Mucosa of stomach (tissue), 1 donor: Measurements from ENCODE around the gene COL24A1.
"Not testable (repeated sequence)": the region's sequence is repeated elsewhere in the genome, so short reads cannot be mapped to it uniquely, and the experiment has no call there.

Experiments used
- H3K27me3 ChIP-seq: one replicate; pipeline ENCODE4 v1.7.0; 2013; ENCODE audit warnings: mild to moderate bottlenecking, low read length; ENCODE audit not compliant: control insufficient read depth, insufficient read depth
- H3K36me3 ChIP-seq: one replicate; pipeline ENCODE4 v1.7.0; 2013; ENCODE audit warnings: low read length; ENCODE audit not compliant: control insufficient read depth, insufficient read depth
- H3K4me1 ChIP-seq: one replicate; pipeline ENCODE4 v1.7.0; 2013; ENCODE audit warnings: mild to moderate bottlenecking, low read length; ENCODE audit not compliant: control insufficient read depth, insufficient read depth
- H3K4me3 ChIP-seq: one replicate; pipeline ENCODE4 v1.7.0; 2013; ENCODE audit warnings: low read length
- H3K9ac ChIP-seq: one replicate; pipeline ENCODE4 v1.7.0; 2013; ENCODE audit warnings: mild to moderate bottlenecking, low read length, moderate library complexity
- H3K9me3 ChIP-seq: one replicate; pipeline ENCODE4 v1.7.0; 2013; ENCODE audit warnings: mild to moderate bottlenecking, low read length, moderate library complexity; ENCODE audit not compliant: control insufficient read depth
- donor health status: Pancreatic carcinoma.

COL24A1 gene

DNA sequence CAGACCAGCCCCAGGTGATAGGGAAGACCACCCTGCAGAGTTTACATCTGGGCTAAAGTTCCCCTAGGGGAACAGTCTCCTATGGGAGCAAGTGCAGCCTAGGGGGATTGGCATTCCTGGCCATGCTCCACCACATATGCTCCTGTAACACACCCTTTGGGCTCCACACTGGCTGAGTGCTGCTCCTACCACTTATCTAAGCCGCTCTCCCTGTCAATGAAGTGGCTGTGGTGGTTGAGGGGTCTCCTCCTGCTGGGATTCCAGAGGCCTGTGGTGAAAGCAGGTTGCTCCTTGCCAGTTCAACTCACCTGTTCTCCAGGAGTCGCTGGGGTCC is 51.1 kb downstream of the COL24A1 start:
- no peaks in the 10 kb centered on the region for H3K4me1 ChIP-seq
- H3K27me3 ChIP-seq = no peaks in the 10 kb centered on the region
- H3K4me3 ChIP-seq = no peak overlapping the region
- no peaks in the 10 kb centered on the region for H3K9me3 ChIP-seq
- H3K9ac ChIP-seq = no peak overlapping the region
- no peaks in the 10 kb centered on the region for H3K36me3 ChIP-seq

DNA sequence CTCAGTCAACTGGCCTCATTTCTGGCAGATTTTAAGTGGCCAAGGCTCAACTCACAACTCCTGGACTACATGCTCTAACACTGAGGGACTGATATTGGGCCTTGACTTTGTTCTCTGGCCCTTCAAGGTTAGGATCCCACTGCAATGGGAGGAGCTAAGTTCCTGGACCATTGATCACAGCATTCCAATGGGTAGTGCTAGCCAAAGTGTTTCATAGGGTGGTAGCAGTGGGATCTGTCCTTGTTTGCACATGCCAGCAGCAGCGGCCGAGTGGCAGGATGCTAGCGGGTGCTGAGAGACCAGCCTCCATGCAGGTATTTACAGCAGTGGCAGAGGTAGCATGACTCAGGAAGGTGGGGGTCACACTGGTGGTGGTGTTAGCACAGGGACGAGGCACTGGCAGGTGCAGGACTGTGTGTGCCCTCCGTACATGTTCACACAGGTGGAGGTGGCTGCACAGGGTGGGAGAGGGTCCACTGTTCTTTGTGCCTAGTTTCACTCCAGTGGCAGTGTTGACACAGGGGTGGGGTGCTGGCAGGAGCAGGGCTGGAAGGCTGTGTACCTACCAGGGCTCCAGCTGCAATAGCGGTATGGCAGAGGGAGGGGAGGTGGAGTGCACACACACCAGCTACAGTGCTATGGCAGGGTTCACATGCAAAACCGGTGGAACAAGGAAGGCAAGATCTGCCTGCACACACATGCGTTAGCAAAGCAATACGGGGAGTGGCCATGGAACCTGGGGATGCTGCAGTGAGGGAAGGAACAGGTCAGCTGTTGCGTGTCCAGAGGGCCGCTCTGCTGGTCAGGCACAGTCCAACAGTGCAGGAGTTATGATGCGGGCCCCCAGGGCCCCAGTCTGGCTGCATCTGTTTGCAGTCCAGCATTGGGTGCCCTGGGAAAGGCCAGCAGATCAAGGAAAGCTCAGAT is 51.7 kb downstream of the COL24A1 start:
- H3K4me3 ChIP-seq = no peak overlapping the region
- H3K9ac ChIP-seq = no peak overlapping the region
- no peaks in the 10 kb centered on the region for H3K27me3 ChIP-seq
- no peaks in the 10 kb centered on the region for H3K9me3 ChIP-seq
- no peaks in the 10 kb centered on the region for H3K4me1 ChIP-seq
- no peaks in the 10 kb centered on the region for H3K36me3 ChIP-seq

DNA sequence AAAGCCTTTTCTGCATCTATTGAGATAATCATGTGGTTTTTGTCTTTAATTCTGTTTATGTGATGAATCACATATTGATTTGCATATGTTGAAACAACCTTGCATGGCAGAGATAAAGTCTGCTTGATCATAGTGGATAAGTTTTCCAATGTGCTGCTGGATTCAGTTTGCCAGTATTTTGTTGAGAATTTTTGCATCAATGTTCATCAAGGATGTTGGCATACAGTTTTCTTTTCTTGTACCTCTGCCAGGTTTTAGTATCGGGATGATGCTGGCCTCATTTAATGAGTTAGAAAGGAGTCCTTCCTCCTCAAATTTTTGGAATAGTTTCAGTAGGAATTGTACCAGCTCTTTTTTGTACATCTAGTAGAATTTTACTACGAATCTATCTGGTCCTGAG is 55.0 kb downstream of the COL24A1 start:
- no peak overlapping the region for H3K4me3 ChIP-seq
- H3K4me1 ChIP-seq = no peaks in the 10 kb centered on the region
- no peak overlapping the region for H3K9ac ChIP-seq
- no peaks in the 10 kb centered on the region for H3K27me3 ChIP-seq
- no peaks in the 10 kb centered on the region for H3K9me3 ChIP-seq
- no peaks in the 10 kb centered on the region for H3K36me3 ChIP-seq

GRCh38 chr1:86100401-86100800 is 56.2 kb downstream of the COL24A1 start:
- no peaks in the 10 kb centered on the region for H3K9me3 ChIP-seq
- no peaks in the 10 kb centered on the region for H3K4me1 ChIP-seq
- H3K36me3 ChIP-seq = no peaks in the 10 kb centered on the region
- H3K27me3 ChIP-seq = no peaks in the 10 kb centered on the region
- H3K4me3 ChIP-seq = no peak overlapping the region
- no peak overlapping the region for H3K9ac ChIP-seq

- no peaks in the 10 kb centered on the region for H3K36me3 ChIP-seq
- H3K9me3 ChIP-seq = no peaks in the 10 kb centered on the region
- no peaks in the 10 kb centered on the region for H3K27me3 ChIP-seq
- H3K4me1 ChIP-seq = no peaks in the 10 kb centered on the region
- H3K4me3 ChIP-seq = no peak overlapping the region
- no peak overlapping the region for H3K9ac ChIP-seq
These were observed 66.8 kb downstream of the COL24A1 start for GRCh38 chr1:86089765-86090164.

- no peak overlapping the region for H3K9ac ChIP-seq
- H3K4me3 ChIP-seq = no peak overlapping the region
These were observed 70.7 kb downstream of the COL24A1 start for GRCh38 chr1:86085741-86086409.

GRCh38 chr1:86084998-86085397 is 71.6 kb downstream of the COL24A1 start:
- no peak overlapping the region for H3K4me3 ChIP-seq
- H3K9me3 ChIP-seq = no peaks in the 10 kb centered on the region
- H3K9ac ChIP-seq = no peak overlapping the region
- H3K36me3 ChIP-seq = no peaks in the 10 kb centered on the region
- H3K27me3 ChIP-seq = no peaks in the 10 kb centered on the region
- H3K4me1 ChIP-seq = no peaks in the 10 kb centered on the region

More at GRCh38 chr1:86085741-86086409, 70.7 kb downstream of the COL24A1 start:
- no peaks in the 10 kb centered on the region for H3K27me3 ChIP-seq
- H3K36me3 ChIP-seq = no peaks in the 10 kb centered on the region
- H3K9me3 ChIP-seq = no peaks in the 10 kb centered on the region
- H3K4me1 ChIP-seq = no peaks in the 10 kb centered on the region

GRCh38 chr1:86082183-86082582 is 74.4 kb downstream of the COL24A1 start:
- no peak overlapping the region for H3K4me3 ChIP-seq
- no peaks in the 10 kb centered on the region for H3K36me3 ChIP-seq
- no peaks in the 10 kb centered on the region for H3K27me3 ChIP-seq
- H3K4me1 ChIP-seq = no peaks in the 10 kb centered on the region
- no peaks in the 10 kb centered on the region for H3K9me3 ChIP-seq
- H3K9ac ChIP-seq = no peak overlapping the region

GRCh38 chr1:86072474-86072873 is 84.1 kb downstream of the COL24A1 start:
- not testable (repeated sequence) for H3K9ac ChIP-seq

DNA sequence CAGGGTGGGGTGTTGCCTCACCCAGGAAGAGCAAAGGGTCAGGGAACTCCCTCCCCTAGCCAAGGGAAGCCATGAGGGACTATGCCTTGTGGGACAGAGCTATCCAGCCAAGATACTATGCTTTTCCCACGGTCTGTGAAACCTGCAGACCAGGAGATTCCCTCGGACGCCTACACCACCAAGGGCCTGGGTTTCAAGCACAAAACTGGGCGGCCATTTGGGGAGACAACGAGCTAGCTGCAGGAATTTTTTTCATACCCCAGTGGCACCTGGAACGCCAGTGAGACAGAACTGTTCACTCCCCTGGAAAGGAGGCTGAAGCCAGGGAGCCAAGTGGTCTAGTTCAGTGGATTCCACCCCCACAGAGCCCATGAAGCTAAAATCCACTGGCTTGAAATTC is 84.7 kb downstream of the COL24A1 start:
- not testable (repeated sequence) for H3K4me1 ChIP-seq, H3K9ac ChIP-seq, H3K36me3 ChIP-seq, H3K9me3 ChIP-seq, H3K27me3 ChIP-seq, H3K4me3 ChIP-seq

More at GRCh38 chr1:86072474-86072873, 84.1 kb downstream of the COL24A1 start:
- not testable (repeated sequence) for H3K4me1 ChIP-seq, H3K36me3 ChIP-seq, H3K4me3 ChIP-seq, H3K9me3 ChIP-seq, H3K27me3 ChIP-seq

DNA sequence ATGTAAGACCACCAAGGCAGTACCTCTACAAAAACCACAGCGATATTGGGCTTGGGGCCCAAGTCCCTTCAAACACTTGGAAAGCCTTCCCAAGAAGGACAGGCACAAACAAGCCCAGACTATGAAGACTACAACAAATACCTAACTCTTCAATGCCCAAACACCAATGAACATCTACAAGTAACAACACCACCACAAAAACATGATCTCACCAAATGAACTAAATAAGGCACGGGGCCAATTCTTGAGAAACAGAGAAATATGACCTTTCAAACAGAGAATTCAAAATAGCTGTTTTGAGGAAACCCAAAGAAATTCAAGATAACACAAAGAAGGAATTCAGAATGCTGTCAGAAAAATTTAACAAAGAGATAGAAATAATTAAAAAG is 86.8 kb downstream of the COL24A1 start:
- Histone ChIP-seq H3K4me1 (no peaks in the 10 kb centered on the region), H3K9me3 (no peaks in the 10 kb centered on the region), H3K4me3 (no peak overlapping the region), H3K27me3 (no peaks in the 10 kb centered on the region), H3K9ac (no peak overlapping the region), H3K36me3 (no peaks in the 10 kb centered on the region)

DNA sequence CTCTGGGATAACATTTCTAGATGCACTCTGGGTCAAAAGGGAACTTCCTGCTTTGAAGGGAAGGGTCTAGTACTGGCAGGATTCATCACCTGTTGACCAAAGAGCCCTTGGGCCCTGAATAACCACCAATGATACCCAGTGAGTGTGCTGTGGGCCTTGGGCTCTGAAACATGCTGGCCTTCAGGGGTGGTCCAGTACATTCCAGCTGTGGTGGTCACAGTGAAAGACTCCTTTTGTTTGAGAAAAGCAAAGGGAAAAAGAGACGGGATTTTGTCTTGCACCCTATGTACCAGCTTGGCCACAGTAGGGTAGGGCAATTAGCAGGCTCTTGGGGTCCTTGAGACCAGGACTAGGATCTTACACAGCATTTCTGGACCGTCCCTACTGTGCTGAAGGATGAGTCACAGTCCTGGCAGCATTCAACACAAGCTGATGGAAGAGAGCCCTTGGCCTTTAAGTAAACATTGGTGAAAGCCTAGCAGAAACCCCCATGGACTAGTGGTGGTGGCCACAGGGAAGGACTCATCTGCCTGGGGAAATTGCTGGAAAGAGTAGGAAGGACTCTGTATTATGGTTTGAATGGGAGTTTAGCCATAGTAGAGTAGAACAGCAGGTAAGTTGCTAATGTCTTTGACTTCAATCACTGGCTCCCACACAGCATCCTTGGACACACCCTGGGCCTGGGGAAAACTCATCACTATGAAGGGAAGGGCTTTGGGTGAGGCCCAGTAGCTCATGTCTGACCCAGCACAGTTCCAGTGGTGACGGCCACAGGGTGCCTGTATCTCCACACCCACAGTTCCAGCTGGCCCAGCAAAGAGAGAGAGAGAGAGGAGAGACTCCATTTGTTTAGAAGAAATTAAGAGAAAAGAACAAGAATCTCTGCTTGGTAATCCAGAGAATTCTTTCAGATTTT is 87.5 kb downstream of the COL24A1 start:
- Histone ChIP-seq H3K9ac (no peak overlapping the region), H3K36me3 (no peaks in the 10 kb centered on the region), H3K9me3 (no peaks in the 10 kb centered on the region), H3K27me3 (no peaks in the 10 kb centered on the region), H3K4me3 (no peak overlapping the region), H3K4me1 (no peaks in the 10 kb centered on the region)
